WERI-Rb-1 (cell line): Measurements from ENCODE around the gene C10orf105.

ENCODE experiments used
- DNase-seq: peaks from one replicate; pipeline ENCODE4 v3.0.0-alpha.2; 2020
- H3K27ac ChIP-seq: fragments of 250-450 bp; sonication (Bioruptor Pico); 2 replicates; pipeline ENCODE4 v1.5.1; 2020; ENCODE audit warnings: mild to moderate bottlenecking, moderate library complexity
- H3K27me3 ChIP-seq: fragments of 250-450 bp; sonication (Bioruptor Pico); 2 replicates; pipeline ENCODE4 v1.5.1; 2021; ENCODE audit warnings: mild to moderate bottlenecking, low read depth, moderate library complexity; ENCODE audit not compliant: insufficient read depth, severe bottlenecking
- H3K36me3 ChIP-seq: fragments of 250-450 bp; sonication (Bioruptor Pico); 2 replicates; pipeline ENCODE4 v1.5.1; 2020; ENCODE audit warnings: mild to moderate bottlenecking, moderate library complexity
- H3K4me3 ChIP-seq: 2 replicates; pipeline ENCODE4 v1.5.1; 2011; ENCODE audit warnings: low read depth, mild to moderate bottlenecking, control low read depth, low read length
- H3K9me3 ChIP-seq: fragments of 250-450 bp; sonication (Bioruptor Pico); 2 replicates; pipeline ENCODE4 v1.5.1; 2021; ENCODE audit warnings: mild to moderate bottlenecking, moderate library complexity; ENCODE audit not compliant: severe bottlenecking
- CTCF ChIP-seq: IDR thresholded peaks from 2 replicates; pipeline ENCODE4 v1.5.1; 2011; ENCODE audit warnings: low read depth, mild to moderate bottlenecking, control low read depth, inconsistent platforms, low read length

The C10orf105 gene

GRCh38 chr10:71719464-71720201 lies at the start of gene C10orf105:
Gene C10orf105 (minus strand): TSS chr10:71719778. CDS start chr10:71716337, 3,441 bp downstream.
- Histone ChIP-seq H3K27me3 (no peaks in the 10 kb centered on the region), H3K9me3 (no peaks in the 10 kb centered on the region), H3K27ac (no peak within 1 kb of the TSS), H3K4me3 (no peak within 1 kb of the TSS), H3K36me3 (peaks cover 26% of the 10 kb centered on the region)
- no peak for DNase-seq
- TF ChIP-seq CTCF, result no peak

DNA sequence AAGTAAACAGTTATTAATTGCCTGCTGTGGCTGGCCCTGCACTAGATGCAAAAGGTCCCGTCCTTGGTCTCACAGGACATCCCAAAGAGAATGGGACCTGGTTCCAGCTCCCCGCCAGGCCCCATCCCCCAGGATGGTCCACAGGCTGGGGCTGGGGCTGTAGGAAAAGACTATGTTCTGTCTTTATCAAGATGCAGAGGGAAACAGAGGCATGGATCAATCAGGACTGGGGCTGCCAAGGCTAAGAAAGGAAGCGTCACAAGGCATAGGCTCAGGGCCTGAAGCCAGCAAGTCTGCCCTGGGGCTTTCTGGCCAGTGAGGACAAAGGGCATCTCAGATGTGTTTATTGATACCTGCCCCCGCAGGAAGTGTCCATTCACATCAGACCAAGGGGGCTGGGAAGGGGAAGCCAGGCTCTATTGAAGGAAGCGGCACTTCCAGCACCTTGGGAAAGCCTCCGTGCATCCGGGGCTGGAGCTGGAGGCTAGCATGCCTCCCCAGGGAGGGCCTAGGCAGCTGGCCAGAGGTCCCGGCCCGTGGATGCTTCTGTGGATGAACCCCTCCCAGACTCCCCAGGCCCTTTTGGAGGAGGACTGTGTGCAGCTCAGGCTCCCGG lies 48.0 kb upstream of the C10orf105 start:
- no peak for TF ChIP-seq CTCF
- Histone ChIP-seq H3K4me3 (no peak overlapping the region), H3K27me3 (no peaks in the 10 kb centered on the region), H3K36me3 (no peaks in the 10 kb centered on the region), H3K27ac (no peak overlapping the region), H3K9me3 (no peaks in the 10 kb centered on the region)
- no peak for DNase-seq

GRCh38 chr10:71766717-71767419 lies 47.3 kb upstream of the C10orf105 start:
- DNase-seq, result no peak
- no peak overlapping the region for H3K4me3 ChIP-seq
- H3K27me3 ChIP-seq, result no peaks in the 10 kb centered on the region
- H3K36me3 ChIP-seq, result no peaks in the 10 kb centered on the region
- no peak overlapping the region for H3K27ac ChIP-seq
- H3K9me3 ChIP-seq, result no peaks in the 10 kb centered on the region
- no peak for TF ChIP-seq CTCF

DNA sequence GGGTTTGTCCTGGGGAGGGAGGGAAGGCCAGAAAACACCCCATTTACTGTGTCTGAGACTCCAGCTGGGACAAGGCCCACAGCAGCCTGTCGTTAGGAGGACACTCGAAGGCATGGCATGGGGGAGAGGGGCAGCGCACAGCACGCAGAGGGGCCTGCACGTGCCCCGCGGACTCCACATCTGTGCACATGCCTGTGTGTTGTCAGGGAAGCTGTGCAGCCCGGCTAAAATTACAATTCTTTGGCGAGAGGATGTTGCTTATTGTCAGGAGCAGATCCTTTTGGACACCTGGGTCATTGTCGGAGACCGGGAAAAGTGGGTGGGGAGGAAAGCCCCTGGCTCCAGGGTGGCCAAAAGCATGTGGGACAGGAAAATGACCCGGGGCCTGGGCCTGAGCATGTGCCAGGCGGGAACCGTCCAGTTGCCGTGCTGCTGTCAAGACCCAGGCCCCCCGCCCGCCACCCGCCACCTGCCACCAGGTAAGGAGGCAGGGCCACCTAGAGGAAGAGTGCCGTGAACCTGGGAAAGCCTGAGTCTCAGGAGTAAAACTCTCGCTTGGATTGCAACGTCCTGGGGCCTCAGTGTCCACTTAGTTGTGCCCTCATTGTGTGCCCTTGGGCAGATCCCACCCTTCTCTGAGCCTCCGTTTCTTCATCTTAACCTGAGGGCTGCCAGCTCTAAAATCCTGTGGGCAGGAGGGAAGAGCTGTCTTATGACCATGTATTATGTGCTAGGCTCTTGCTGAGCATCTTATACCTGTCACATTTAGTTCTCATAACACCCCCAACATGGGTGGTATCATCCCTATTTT lies 46.5 kb upstream of the C10orf105 start:
- no peak for TF ChIP-seq CTCF
- H3K4me3 ChIP-seq, result no peak overlapping the region
- no peak overlapping the region for H3K27ac ChIP-seq
- no peaks in the 10 kb centered on the region for H3K36me3 ChIP-seq
- H3K9me3 ChIP-seq, result no peaks in the 10 kb centered on the region
- DNase-seq, result no peak
- no peaks in the 10 kb centered on the region for H3K27me3 ChIP-seq

DNA sequence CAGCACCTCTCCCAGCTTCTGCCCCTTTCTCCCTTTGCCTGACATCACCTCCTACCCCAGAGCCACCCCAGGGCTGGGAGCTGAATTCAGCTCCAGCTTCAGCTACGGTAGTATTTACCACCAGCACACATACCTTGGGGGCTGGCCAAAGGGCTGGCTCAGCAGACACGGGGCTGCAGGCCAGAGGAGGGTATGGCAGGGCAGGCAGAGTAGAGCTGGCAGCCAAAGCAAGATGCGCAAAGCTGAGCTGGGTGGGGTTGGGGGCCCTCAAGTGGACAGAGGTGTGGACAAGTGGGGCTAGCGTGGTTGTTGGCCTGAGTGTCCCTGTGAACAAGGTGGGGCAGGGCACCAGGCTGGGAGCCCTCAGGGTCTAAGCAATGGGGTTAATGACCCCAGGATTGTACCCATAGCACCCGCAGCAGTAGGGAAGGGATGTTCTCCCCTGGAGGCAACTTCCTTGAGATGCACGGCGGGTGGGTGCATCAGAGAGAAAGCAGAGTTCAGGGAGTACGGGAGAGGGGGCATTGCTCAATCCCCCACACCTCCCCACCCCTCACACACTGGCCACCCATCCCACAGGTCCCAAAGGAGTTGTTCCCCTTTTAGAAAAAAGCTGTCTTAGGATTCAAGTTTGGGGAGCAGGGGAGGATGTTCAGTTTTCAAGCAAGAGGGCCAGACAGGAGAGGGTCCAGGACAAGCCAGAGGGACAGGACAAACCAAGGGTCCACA lies 45.8 kb upstream of the C10orf105 start:
- Histone ChIP-seq H3K27me3 (no peaks in the 10 kb centered on the region), H3K9me3 (no peaks in the 10 kb centered on the region), H3K36me3 (no peaks in the 10 kb centered on the region), H3K4me3 (no peak overlapping the region), H3K27ac (no peak overlapping the region)
- TF ChIP-seq CTCF, result no peak
- DNase-seq, result no peak
